ENCODE measurements around the gene CDC42.

DNA sequence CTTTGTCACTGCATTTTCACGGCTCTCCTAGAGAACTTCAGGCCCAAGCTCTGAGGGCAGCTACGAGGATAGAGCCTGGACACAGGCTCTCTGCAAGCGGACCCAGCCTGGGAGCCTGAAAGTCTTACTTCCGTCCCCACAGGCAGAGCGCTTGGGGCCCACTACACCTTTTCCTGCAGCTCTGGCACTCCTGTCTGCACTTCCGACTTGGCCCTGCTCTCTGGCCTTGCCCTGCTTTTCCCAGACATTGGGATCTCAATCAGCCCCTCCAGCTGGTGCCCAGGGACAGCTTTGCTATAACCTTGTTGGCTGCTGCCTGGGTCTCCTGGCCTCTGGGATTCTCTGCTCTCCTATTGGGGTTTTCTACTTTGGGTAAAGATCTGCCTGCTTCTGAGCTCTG lies 62.8 kb downstream of the CDC42 start:
- TF ChIP-seq POLR2AphosphoS5 (IDR thresholded peaks at IDR 0.05; ENCODE audit: low read depth, low read length) (no peak), POLR2A (IDR thresholded peaks at IDR 0.05; ENCODE audit: low read depth, low read length) (no peak), TAF1 (IDR thresholded peaks at IDR 0.05; ENCODE audit: low read depth, low read length) (no peak), POU2F2 (IDR thresholded peaks at IDR 0.05; ENCODE audit: low read depth, low read length) (no peak), SPI1 (IDR thresholded peaks at IDR 0.05; ENCODE audit: low read depth, low read length) (no peak)
